ENCODE data around the gene ASB14. TPM values are rescaled to one million over a fixed set of nuclear protein-coding genes. Genes with fewer than 3 reads are reported as not detected.

Gene ASB14
- total and polyA plus RNA-seq, 4 donors = 0.21 TPM; not detected in 3

DNA sequence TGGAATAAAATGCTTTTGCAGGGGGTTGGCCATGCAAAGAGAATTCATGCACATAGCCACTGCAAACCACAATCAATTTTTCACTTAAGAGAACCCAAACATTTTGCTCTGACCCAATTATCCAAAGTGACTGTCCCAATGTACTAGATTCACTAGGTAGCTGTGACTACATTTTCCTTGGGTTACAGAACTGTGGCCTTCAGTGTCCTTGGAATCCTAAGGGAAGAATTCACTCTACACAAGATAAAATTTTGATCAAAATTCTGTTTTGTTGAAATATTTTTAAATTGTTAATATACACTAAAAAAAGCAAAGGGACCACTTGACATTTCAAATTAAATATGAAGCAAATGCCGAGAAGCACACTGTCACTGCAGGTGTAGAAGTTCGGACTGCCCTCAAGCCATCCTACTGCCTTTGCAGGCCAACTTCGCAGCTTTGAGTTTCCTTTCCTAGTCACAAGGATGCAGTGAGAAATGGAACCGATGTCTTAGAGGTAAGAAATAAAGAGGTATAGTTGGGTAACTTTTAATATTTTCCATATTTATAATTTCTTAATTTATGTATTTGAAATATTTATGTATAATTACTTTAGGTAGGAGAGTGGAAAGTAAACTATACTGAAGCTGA is 527 bp upstream of the ASB14 start:
- no peaks in the 10 kb centered on the region for H3K36me3 ChIP-seq (ENCODE audit: control insufficient read depth in 4 of 4, insufficient read depth in 3 of 4, low read depth in 1 of 4, low read length in 3 of 4)
- H3K9me3 ChIP-seq (ENCODE audit: control insufficient read depth in 4 of 4, low read length in 3 of 4) = no peaks in the 10 kb centered on the region
- TF ChIP-seq, protein P1, sequence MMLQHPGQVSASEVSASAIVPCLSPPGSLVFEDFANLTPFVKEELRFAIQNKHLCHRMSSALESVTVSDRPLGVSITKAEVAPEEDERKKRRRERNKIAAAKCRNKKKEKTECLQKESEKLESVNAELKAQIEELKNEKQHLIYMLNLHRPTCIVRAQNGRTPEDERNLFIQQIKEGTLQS (IDR thresholded peaks at IDR 0.05) = no peak
- TF ChIP-seq TAF1 (conservative IDR thresholded peaks at IDR 0.05) (no peak), RAD21 (IDR thresholded peaks at IDR 0.05) (no peak), YY1 (IDR thresholded peaks at IDR 0.05) (no peak)
- TF ChIP-seq, protein P2, sequence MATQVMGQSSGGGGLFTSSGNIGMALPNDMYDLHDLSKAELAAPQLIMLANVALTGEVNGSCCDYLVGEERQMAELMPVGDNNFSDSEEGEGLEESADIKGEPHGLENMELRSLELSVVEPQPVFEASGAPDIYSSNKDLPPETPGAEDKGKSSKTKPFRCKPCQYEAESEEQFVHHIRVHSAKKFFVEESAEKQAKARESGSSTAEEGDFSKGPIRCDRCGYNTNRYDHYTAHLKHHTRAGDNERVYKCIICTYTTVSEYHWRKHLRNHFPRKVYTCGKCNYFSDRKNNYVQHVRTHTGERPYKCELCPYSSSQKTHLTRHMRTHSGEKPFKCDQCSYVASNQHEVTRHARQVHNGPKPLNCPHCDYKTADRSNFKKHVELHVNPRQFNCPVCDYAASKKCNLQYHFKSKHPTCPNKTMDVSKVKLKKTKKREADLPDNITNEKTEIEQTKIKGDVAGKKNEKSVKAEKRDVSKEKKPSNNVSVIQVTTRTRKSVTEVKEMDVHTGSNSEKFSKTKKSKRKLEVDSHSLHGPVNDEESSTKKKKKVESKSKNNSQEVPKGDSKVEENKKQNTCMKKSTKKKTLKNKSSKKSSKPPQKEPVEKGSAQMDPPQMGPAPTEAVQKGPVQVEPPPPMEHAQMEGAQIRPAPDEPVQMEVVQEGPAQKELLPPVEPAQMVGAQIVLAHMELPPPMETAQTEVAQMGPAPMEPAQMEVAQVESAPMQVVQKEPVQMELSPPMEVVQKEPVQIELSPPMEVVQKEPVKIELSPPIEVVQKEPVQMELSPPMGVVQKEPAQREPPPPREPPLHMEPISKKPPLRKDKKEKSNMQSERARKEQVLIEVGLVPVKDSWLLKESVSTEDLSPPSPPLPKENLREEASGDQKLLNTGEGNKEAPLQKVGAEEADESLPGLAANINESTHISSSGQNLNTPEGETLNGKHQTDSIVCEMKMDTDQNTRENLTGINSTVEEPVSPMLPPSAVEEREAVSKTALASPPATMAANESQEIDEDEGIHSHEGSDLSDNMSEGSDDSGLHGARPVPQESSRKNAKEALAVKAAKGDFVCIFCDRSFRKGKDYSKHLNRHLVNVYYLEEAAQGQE (IDR thresholded peaks at IDR 0.05) = no peak
- TF ChIP-seq, protein P3, sequence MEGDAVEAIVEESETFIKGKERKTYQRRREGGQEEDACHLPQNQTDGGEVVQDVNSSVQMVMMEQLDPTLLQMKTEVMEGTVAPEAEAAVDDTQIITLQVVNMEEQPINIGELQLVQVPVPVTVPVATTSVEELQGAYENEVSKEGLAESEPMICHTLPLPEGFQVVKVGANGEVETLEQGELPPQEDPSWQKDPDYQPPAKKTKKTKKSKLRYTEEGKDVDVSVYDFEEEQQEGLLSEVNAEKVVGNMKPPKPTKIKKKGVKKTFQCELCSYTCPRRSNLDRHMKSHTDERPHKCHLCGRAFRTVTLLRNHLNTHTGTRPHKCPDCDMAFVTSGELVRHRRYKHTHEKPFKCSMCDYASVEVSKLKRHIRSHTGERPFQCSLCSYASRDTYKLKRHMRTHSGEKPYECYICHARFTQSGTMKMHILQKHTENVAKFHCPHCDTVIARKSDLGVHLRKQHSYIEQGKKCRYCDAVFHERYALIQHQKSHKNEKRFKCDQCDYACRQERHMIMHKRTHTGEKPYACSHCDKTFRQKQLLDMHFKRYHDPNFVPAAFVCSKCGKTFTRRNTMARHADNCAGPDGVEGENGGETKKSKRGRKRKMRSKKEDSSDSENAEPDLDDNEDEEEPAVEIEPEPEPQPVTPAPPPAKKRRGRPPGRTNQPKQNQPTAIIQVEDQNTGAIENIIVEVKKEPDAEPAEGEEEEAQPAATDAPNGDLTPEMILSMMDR (IDR thresholded peaks at IDR 0.05; ENCODE audit: low read depth, low read length, missing input control) = no peak
- TF ChIP-seq, protein P4, sequence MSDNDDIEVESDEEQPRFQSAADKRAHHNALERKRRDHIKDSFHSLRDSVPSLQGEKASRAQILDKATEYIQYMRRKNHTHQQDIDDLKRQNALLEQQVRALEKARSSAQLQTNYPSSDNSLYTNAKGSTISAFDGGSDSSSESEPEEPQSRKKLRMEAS (IDR thresholded peaks at IDR 0.05) = no peak
- WGBS = 95% methylated on average over 4 of the region's 4 CpGs
- no peaks in the 10 kb centered on the region for H3K27me3 ChIP-seq (ENCODE audit: control insufficient read depth in 4 of 4, insufficient read depth in 4 of 4, low read length in 3 of 4)
- no peak overlapping the region for H3K4me3 ChIP-seq (ENCODE audit: low read depth in 1 of 3, low read length in 3 of 3)
- no peak overlapping the region for H3K9ac ChIP-seq (ENCODE audit: low read depth in 1 of 2, low read length in 2 of 2)
- no peaks in the 10 kb centered on the region for H3K4me1 ChIP-seq (ENCODE audit: control insufficient read depth in 4 of 4, insufficient read depth in 4 of 4, low read length in 3 of 4)
- no peak for DNase-seq (ENCODE audit: low spot score)
- H3K27ac ChIP-seq (ENCODE audit: low read depth in 1 of 2, low read length in 2 of 2) = no peak overlapping the region

DNA sequence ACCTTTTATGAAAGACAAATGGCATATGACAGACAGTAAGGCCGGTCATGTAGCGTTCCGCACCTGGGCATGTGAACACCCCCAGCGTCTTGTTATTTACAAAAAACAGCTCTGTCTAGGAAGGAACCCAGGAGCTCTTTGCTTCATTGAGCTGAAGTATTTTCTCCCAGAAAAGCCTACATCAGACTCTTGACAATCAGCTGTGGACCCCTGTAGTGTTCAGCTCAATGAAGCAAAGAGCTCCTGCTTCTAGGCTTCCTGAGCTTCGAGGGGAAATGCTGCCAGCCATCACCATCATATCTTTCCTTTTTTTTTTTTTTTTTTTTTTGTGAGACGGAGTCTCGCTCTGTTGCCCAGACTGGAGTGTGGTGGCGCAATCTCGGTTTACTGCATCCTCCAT is 4.1 kb downstream of the ASB14 start:
- H3K27ac ChIP-seq (ENCODE audit: low read depth in 1 of 2, low read length in 2 of 2) = no peak overlapping the region
- no peaks in the 10 kb centered on the region for H3K36me3 ChIP-seq (ENCODE audit: control insufficient read depth in 4 of 4, insufficient read depth in 3 of 4, low read depth in 1 of 4, low read length in 3 of 4)
- no peaks in the 10 kb centered on the region for H3K4me1 ChIP-seq (ENCODE audit: control insufficient read depth in 4 of 4, insufficient read depth in 4 of 4, low read length in 3 of 4)
- peaks cover 0 to 3% (median 0%) of the 10 kb centered on the region in 4 donors for H3K27me3 ChIP-seq (ENCODE audit: control insufficient read depth in 4 of 4, insufficient read depth in 4 of 4, low read length in 3 of 4)
- TF ChIP-seq HNF4G (IDR thresholded peaks at IDR 0.05) = no peak
- TF ChIP-seq JUND (IDR thresholded peaks at IDR 0.05) = no peak
- TF ChIP-seq, protein P5, sequence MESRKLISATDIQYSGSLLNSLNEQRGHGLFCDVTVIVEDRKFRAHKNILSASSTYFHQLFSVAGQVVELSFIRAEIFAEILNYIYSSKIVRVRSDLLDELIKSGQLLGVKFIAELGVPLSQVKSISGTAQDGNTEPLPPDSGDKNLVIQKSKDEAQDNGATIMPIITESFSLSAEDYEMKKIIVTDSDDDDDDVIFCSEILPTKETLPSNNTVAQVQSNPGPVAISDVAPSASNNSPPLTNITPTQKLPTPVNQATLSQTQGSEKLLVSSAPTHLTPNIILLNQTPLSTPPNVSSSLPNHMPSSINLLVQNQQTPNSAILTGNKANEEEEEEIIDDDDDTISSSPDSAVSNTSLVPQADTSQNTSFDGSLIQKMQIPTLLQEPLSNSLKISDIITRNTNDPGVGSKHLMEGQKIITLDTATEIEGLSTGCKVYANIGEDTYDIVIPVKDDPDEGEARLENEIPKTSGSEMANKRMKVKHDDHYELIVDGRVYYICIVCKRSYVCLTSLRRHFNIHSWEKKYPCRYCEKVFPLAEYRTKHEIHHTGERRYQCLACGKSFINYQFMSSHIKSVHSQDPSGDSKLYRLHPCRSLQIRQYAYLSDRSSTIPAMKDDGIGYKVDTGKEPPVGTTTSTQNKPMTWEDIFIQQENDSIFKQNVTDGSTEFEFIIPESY (IDR thresholded peaks at IDR 0.05) = no peak
- no peak for TF ChIP-seq FOXA2 (IDR thresholded peaks at IDR 0.05)
- no peak for TF ChIP-seq RAD21 (IDR thresholded peaks at IDR 0.05)
- TF ChIP-seq EGR1 (IDR thresholded peaks at IDR 0.05; ENCODE audit: low read depth in 2 of 2) = no peak
- no peak for TF ChIP-seq FOXA1 (IDR thresholded peaks at IDR 0.05)
- no peak for TF ChIP-seq TAF1 (conservative IDR thresholded peaks at IDR 0.05)
- TF ChIP-seq, protein P4 (IDR thresholded peaks at IDR 0.05) = no peak
- TF ChIP-seq, protein P3 (IDR thresholded peaks at IDR 0.05; ENCODE audit: low read depth, low read length, missing input control) = no peak
- no peak for TF ChIP-seq HNF4A (conservative IDR thresholded peaks at IDR 0.05)
- TF ChIP-seq NR2F2 (IDR thresholded peaks at IDR 0.05) = no peak
- TF ChIP-seq YY1 (IDR thresholded peaks at IDR 0.05) = no peak
- peaks cover 0 to 3% (median under 1%) of the 10 kb centered on the region in 4 donors for H3K9me3 ChIP-seq (ENCODE audit: control insufficient read depth in 4 of 4, low read length in 3 of 4)
- DNase-seq (ENCODE audit: low spot score) = no peak
- H3K4me3 ChIP-seq (ENCODE audit: low read depth in 1 of 3, low read length in 3 of 3) = no peak overlapping the region
- no peak overlapping the region for H3K9ac ChIP-seq (ENCODE audit: low read depth in 1 of 2, low read length in 2 of 2)
- 94% methylated on average over 9 of the region's 9 CpGs for WGBS
